ENCODE data around the gene RASAL2. TPM values are rescaled to one million over a fixed set of nuclear protein-coding genes. Genes with fewer than 3 reads are reported as not detected.

Gene RASAL2
- total and polyA plus RNA-seq, 9 of the 15 experiments (the other 6 are each of a cell fraction or from before 2014, with no cell fraction given) = 0.13 to 1.0 (median 0.62) TPM

DNA sequence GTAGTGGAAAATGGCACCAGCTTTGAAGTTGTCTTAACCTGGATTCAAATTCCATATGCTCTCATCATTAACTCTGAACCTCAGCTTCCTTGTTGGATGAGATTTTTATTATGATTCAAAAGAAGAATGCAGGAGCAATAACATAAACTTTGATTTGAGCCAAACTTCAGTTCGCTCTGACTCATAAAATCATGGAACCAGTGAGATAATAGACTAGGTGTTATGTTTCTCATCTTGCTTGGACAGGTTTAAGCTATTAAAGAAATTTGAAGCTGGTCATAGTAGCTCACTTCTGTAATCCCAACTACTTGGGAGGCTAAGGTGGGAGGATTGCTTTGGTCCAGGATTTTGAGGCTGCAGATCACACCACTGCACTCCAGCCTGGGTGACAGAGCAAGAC, 230.1 kb downstream of the RASAL2 start:
- in situ Hi-C loops (cut with MboI) = no loop called here
- Histone ChIP-seq H3K4me2 (ENCODE audit: insufficient read depth, low read length) (no peak overlapping the region), H3K9ac (ENCODE audit: insufficient read depth in 1 of 2, low read depth in 2 of 2, low read length in 2 of 2) (no peak overlapping the region), H3K4me3 (no peak overlapping the region), H3K9me1 (ENCODE audit: control insufficient read depth, insufficient read depth, low read length) (no peaks in the 10 kb centered on the region), H3K4me1 (replicated peaks in 1 of 2; ENCODE audit: control insufficient read depth in 2 of 2, insufficient read depth in 2 of 2, low read length in 2 of 2) (no peaks in the 10 kb centered on the region), H3K9me3 (replicated peaks; ENCODE audit: control insufficient read depth, insufficient read depth, low read depth, low read length) (no peaks in the 10 kb centered on the region), H4K20me1 (replicated peaks; ENCODE audit: control insufficient read depth, insufficient read depth, low read length) (no peaks in the 10 kb centered on the region), H3K36me3 (ENCODE audit: control insufficient read depth, insufficient read depth, low read length) (no peaks in the 10 kb centered on the region), H3K27ac (ENCODE audit: extremely low read depth, low read depth, low read length) (no peak overlapping the region), H3K79me2 (ENCODE audit: control insufficient read depth, insufficient read depth, low read length) (no peaks in the 10 kb centered on the region), H3K27me3 (ENCODE audit: control insufficient read depth in 2 of 2, insufficient read depth in 2 of 2, low read length in 2 of 2) (no peaks in the 10 kb centered on the region; a peak in 1 of 5 replicates), H2AFZ (ENCODE audit: low read depth, low read length) (no peak overlapping the region)
- DNase-seq (ENCODE audit: extremely low read depth in 1 of 4, low spot score in 3 of 4) = no peak
- no peak for FAIRE-seq
- ATAC-seq = no peak
- 0% methylated on average over 1 of the region's 1 CpG for WGBS (ENCODE audit: insufficient coverage, low coverage, missing lambda C conversion rate)
- no peak for TF ChIP-seq SP2 (IDR thresholded peaks at IDR 0.05; ENCODE audit: extremely low read depth, low read depth, low read length, poor library complexity, severe bottlenecking)
- TF ChIP-seq, protein P1, sequence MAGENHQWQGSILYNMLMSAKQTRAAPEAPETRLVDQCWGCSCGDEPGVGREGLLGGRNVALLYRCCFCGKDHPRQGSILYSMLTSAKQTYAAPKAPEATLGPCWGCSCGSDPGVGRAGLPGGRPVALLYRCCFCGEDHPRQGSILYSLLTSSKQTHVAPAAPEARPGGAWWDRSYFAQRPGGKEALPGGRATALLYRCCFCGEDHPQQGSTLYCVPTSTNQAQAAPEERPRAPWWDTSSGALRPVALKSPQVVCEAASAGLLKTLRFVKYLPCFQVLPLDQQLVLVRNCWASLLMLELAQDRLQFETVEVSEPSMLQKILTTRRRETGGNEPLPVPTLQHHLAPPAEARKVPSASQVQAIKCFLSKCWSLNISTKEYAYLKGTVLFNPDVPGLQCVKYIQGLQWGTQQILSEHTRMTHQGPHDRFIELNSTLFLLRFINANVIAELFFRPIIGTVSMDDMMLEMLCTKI (IDR thresholded peaks at IDR 0.05; ENCODE audit: partially characterized antibody) = no peak
- intact Hi-C loops (cut with micrococcal nuclease) = no loop called here
- POLR2A ChIA-PET = interaction anchor here (0.7 kb wide), 1 partner anchor 12 kb away, joined by 3 read pairs; no protein-coding TSS in a partner anchor
- CTCF ChIA-PET (ENCODE audit: low intra/inter-chr PET ratio) = no interaction called here
- BruUV-seq (replicated peaks) = no TSS peak

DNA sequence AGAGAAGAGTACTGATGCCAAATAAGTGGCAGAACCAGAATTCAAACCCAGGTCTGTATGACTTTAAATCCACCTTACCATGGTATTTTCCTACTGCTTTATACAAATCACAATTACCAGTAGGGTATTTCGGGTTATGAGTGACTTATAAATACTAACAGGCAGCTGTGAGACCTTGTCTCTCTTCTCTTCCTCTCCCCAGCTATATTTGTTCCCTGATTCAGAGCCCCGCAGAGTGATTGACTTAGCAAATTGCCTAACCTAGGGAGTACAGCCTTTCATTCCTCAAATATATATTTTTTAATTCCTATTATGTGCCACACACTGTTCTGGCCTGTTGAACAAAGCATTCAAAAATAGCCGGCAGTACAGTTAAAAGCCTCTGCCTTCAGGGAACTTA, 234.8 kb downstream of the RASAL2 start:
- H3K9me1 ChIP-seq (ENCODE audit: control insufficient read depth, insufficient read depth, low read length) = no peaks in the 10 kb centered on the region
- ATAC-seq (no peak), DNase-seq (ENCODE audit: extremely low read depth in 1 of 4, low spot score in 3 of 4) (no peak), FAIRE-seq (no peak)
- no peaks in the 10 kb centered on the region for H3K4me1 ChIP-seq (replicated peaks in 1 of 2; ENCODE audit: control insufficient read depth in 2 of 2, insufficient read depth in 2 of 2, low read length in 2 of 2)
- no peak overlapping the region for H3K4me2 ChIP-seq (ENCODE audit: insufficient read depth, low read length)
- ChIA-PET CTCF (ENCODE audit: low intra/inter-chr PET ratio) (no interaction called here), POLR2A (no interaction called here)
- no peak overlapping the region for H3K27ac ChIP-seq (ENCODE audit: extremely low read depth, low read depth, low read length)
- intact Hi-C loops (cut with micrococcal nuclease) (no loop called here), in situ Hi-C loops (cut with MboI) (no loop called here)
- no peaks in the 10 kb centered on the region for H3K79me2 ChIP-seq (ENCODE audit: control insufficient read depth, insufficient read depth, low read length)
- no peak overlapping the region for H2AFZ ChIP-seq (ENCODE audit: low read depth, low read length)
- WGBS (ENCODE audit: insufficient coverage, low coverage, missing lambda C conversion rate) = 0% methylated on average over 3 of the region's 3 CpGs
- no TSS peak for BruUV-seq (replicated peaks)
- H3K27me3 ChIP-seq (ENCODE audit: control insufficient read depth in 2 of 2, insufficient read depth in 2 of 2, low read length in 2 of 2) = no peaks in the 10 kb centered on the region
- no peaks in the 10 kb centered on the region for H4K20me1 ChIP-seq (replicated peaks; ENCODE audit: control insufficient read depth, insufficient read depth, low read length)
- H3K9me3 ChIP-seq (replicated peaks; ENCODE audit: control insufficient read depth, insufficient read depth, low read depth, low read length) = no peaks in the 10 kb centered on the region
- H3K9ac ChIP-seq (ENCODE audit: insufficient read depth in 1 of 2, low read depth in 2 of 2, low read length in 2 of 2) = no peak overlapping the region
- TF ChIP-seq BRCA1 (IDR thresholded peaks at IDR 0.05) = no peak
- no peak for TF ChIP-seq BRCA1 (CRISPR knock-in tag; IDR thresholded peaks at IDR 0.05)
- TF ChIP-seq EWSR1 (IDR thresholded peaks at IDR 0.05; ENCODE audit: borderline replicate concordance, low read depth, partially characterized antibody) = no peak
- TF ChIP-seq CCAR2 (IDR thresholded peaks at IDR 0.05; ENCODE audit: low read depth, low read length) = no peak
- TF ChIP-seq SAFB2 (IDR thresholded peaks at IDR 0.05; ENCODE audit: borderline replicate concordance, low read depth, low read length, severe bottlenecking) = no peak
- H3K36me3 ChIP-seq (ENCODE audit: control insufficient read depth, insufficient read depth, low read length) = no peaks in the 10 kb centered on the region
- H3K4me3 ChIP-seq = no peak overlapping the region

Measured in K562 (cell line).